Uterine smooth muscle cell (primary cell): ENCODE measurements around the gene PPP1R12C. TPM values are rescaled to one million over a fixed set of nuclear protein-coding genes. Genes with fewer than 3 reads are reported as not detected.

Source experiments
- total RNA-seq: library from RNA; depleted of rRNA; stranded (reverse); fragments of >200 nt; gene quantifications from 2 replicates; pipeline ENCODE4 v1.2.3, GENCODE V29; 2014

PPP1R12C gene
- total RNA-seq = 44.6 and 50.9 TPM in 2 replicates

GRCh38 chr19:55116859-55117662 is at the start of gene PPP1R12C:
Gene PPP1R12C, minus strand, starts transcription at chr19:55117637. Its CDS starts 94 bp downstream, at chr19:55117543.

GRCh38 chr19:55166530-55167268 is 49.3 kb upstream of the PPP1R12C start, which contains the start of gene DNAAF3:
Gene DNAAF3, minus strand, starts transcription at chr19:55166613. Its CDS starts 200 bp downstream, at chr19:55166413.

GRCh38 chr19:55157064-55157908 is 39.8 kb upstream of the PPP1R12C start, which contains the start of gene TNNI3:
Gene TNNI3, minus strand, starts transcription at chr19:55157732. Its CDS starts 143 bp downstream, at chr19:55157589.

GRCh38 chr19:55149078-55150003 is 31.9 kb upstream of the PPP1R12C start, which contains the start of gene TNNT1:
Gene TNNT1, minus strand, starts transcription at chr19:55149206. Its CDS starts 2,049 bp downstream, at chr19:55147157.

GRCh38 chr19:55075371-55075998 is 42.0 kb downstream of the PPP1R12C start, which contains the start of gene EPS8L1:
Gene EPS8L1, plus strand, starts transcription at chr19:55075869. Its CDS starts 576 bp downstream, at chr19:55076445.

GRCh38 chr19:55062735-55063491 is 54.5 kb downstream of the PPP1R12C start, which contains the start of gene RDH13:
Gene RDH13, minus strand, starts transcription at chr19:55063148. Its CDS starts 116 bp downstream, at chr19:55063032.

Other genes starting within 250 kb of the PPP1R12C start
- gene FCAR, start 243.4 kb downstream of the PPP1R12C start, total RNA-seq = not detected in 2 replicates
- gene NCR1, start 211.5 kb downstream of the PPP1R12C start, total RNA-seq = not detected in 2 replicates
- gene NLRP7, start 170.1 kb downstream of the PPP1R12C start, total RNA-seq = 0.22 TPM in 1 of 2 replicates, not detected in the other
- gene NLRP2, start 151.3 kb downstream of the PPP1R12C start, total RNA-seq = under 0.01 and 0.33 TPM in 2 replicates
- not detected in 2 replicates for gene GP6, start 79.4 kb downstream of the PPP1R12C start, total RNA-seq
- 10.7 and 11.0 TPM in 2 replicates for gene RDH13, start 54.5 kb downstream of the PPP1R12C start, total RNA-seq
- gene EPS8L1, start 41.8 kb downstream of the PPP1R12C start, total RNA-seq = 0.75 and 1.8 TPM in 2 replicates
- 4.1 and 4.5 TPM in 2 replicates for gene TNNT1, start 31.6 kb upstream of the PPP1R12C start, total RNA-seq
- not detected in 2 replicates for gene TNNI3, start 40.1 kb upstream of the PPP1R12C start, total RNA-seq
- 0.33 and 0.75 TPM in 2 replicates for gene DNAAF3, start 49.0 kb upstream of the PPP1R12C start, total RNA-seq
- gene SYT5, start 62.7 kb upstream of the PPP1R12C start, total RNA-seq = under 0.01 and 0.12 TPM in 2 replicates
- 7.4 and 15.3 TPM in 2 replicates for gene PTPRH, start 91.9 kb upstream of the PPP1R12C start, total RNA-seq
- gene TMEM86B, start 111.1 kb upstream of the PPP1R12C start, total RNA-seq = 1.6 and 1.7 TPM in 2 replicates
- 34.7 and 45.9 TPM in 2 replicates for gene PPP6R1, start 141.4 kb upstream of the PPP1R12C start, total RNA-seq
- 32.7 and 45.6 TPM in 2 replicates for gene HSPBP1, start 162.5 kb upstream of the PPP1R12C start, total RNA-seq
- gene BRSK1, start 166.4 kb upstream of the PPP1R12C start, total RNA-seq = 7.0 and 9.2 TPM in 2 replicates
- not detected in 2 replicates for gene TMEM150B, start 207.7 kb upstream of the PPP1R12C start, total RNA-seq
- gene KMT5C, start 222.2 kb upstream of the PPP1R12C start, total RNA-seq = 6.5 and 12.1 TPM in 2 replicates
- not detected in 2 replicates for gene COX6B2, start 237.1 kb upstream of the PPP1R12C start, total RNA-seq
- gene GARIN5B, start 245.6 kb upstream of the PPP1R12C start, total RNA-seq = not detected in 2 replicates